Ishikawa (cell line): ENCODE measurements around the gene PRDM8.

Experiments used
- CEBPB ChIP-seq: IDR thresholded peaks from 2 replicates; pipeline ENCODE4 v1.6.1; 2012
- CREB1 ChIP-seq: IDR thresholded peaks from 2 replicates; pipeline ENCODE4 v1.6.1; 2012; ENCODE audit warnings: low read depth
- EP300 ChIP-seq: IDR thresholded peaks from 2 replicates; pipeline ENCODE4 v1.6.1; 2012; ENCODE audit warnings: borderline replicate concordance
- FOXM1 ChIP-seq: IDR thresholded peaks from 2 replicates; pipeline ENCODE4 v1.6.1; 2012; ENCODE audit warnings: low read depth, borderline replicate concordance
- MAX ChIP-seq: IDR thresholded peaks from 2 replicates; pipeline ENCODE4 v1.6.1; 2012
- NFIC ChIP-seq: IDR thresholded peaks from 2 replicates; pipeline ENCODE4 v1.6.1; 2012
- RAD21 ChIP-seq: IDR thresholded peaks from 2 replicates; pipeline ENCODE4 v1.6.1; 2012; ENCODE audit warnings: low read depth
- TAF1 ChIP-seq: IDR thresholded peaks from 2 replicates; pipeline ENCODE4 v1.6.1; 2012; ENCODE audit warnings: low read depth, mild to moderate bottlenecking
- TCF12 ChIP-seq: IDR thresholded peaks from 2 replicates; pipeline ENCODE4 v1.6.1; 2012; ENCODE audit warnings: low read depth
- TEAD4 ChIP-seq: IDR thresholded peaks from 2 replicates; pipeline ENCODE4 v1.6.1; 2012
- ZBTB7A ChIP-seq: IDR thresholded peaks from 2 replicates; pipeline ENCODE4 v1.6.1; 2012; ENCODE audit warnings: low read depth
- TF ChIP-seq, protein P1 (sequence below): IDR thresholded peaks from 2 replicates; pipeline ENCODE4 v1.6.1; 2012; ENCODE audit warnings: low read depth, mild to moderate bottlenecking
- TF ChIP-seq, protein P2 (sequence below): IDR thresholded peaks from 2 replicates; pipeline ENCODE4 v1.6.1; 2012

DNA sequence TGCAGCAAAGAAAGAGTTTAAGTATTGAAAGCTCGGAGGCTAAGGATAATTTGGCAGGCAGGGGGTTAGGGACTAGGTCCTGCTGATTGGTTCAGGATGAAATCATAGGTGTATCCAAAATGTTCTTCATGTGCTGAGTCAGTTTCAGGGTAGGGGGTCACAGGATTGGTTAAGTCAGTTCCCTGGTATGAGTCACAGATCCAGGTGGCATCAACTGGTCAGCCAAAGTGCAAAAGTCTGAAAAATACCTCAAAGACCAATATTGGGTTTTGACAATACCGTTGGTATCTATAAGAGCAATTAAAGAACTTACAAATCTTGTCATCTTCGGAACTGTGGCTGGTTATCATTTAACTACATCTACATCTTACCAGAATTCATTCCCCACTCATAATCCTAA, 25.6 kb upstream of the PRDM8 start:
- TF ChIP-seq EP300 = no peak
- no peak for TF ChIP-seq CEBPB
- TF ChIP-seq TAF1 = no peak
- no peak for TF ChIP-seq FOXM1
- no peak for TF ChIP-seq CREB1
- no peak for TF ChIP-seq MAX
- TF ChIP-seq TCF12 = no peak
- TF ChIP-seq, protein P1, sequence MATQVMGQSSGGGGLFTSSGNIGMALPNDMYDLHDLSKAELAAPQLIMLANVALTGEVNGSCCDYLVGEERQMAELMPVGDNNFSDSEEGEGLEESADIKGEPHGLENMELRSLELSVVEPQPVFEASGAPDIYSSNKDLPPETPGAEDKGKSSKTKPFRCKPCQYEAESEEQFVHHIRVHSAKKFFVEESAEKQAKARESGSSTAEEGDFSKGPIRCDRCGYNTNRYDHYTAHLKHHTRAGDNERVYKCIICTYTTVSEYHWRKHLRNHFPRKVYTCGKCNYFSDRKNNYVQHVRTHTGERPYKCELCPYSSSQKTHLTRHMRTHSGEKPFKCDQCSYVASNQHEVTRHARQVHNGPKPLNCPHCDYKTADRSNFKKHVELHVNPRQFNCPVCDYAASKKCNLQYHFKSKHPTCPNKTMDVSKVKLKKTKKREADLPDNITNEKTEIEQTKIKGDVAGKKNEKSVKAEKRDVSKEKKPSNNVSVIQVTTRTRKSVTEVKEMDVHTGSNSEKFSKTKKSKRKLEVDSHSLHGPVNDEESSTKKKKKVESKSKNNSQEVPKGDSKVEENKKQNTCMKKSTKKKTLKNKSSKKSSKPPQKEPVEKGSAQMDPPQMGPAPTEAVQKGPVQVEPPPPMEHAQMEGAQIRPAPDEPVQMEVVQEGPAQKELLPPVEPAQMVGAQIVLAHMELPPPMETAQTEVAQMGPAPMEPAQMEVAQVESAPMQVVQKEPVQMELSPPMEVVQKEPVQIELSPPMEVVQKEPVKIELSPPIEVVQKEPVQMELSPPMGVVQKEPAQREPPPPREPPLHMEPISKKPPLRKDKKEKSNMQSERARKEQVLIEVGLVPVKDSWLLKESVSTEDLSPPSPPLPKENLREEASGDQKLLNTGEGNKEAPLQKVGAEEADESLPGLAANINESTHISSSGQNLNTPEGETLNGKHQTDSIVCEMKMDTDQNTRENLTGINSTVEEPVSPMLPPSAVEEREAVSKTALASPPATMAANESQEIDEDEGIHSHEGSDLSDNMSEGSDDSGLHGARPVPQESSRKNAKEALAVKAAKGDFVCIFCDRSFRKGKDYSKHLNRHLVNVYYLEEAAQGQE = no peak
- no peak for TF ChIP-seq NFIC
- no peak for TF ChIP-seq RAD21
- no peak for TF ChIP-seq TEAD4
- no peak for TF ChIP-seq ZBTB7A
- TF ChIP-seq, protein P2, sequence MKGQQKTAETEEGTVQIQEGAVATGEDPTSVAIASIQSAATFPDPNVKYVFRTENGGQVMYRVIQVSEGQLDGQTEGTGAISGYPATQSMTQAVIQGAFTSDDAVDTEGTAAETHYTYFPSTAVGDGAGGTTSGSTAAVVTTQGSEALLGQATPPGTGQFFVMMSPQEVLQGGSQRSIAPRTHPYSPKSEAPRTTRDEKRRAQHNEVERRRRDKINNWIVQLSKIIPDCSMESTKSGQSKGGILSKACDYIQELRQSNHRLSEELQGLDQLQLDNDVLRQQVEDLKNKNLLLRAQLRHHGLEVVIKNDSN = no peak
